Diencephalon (tissue), 1 donor: ENCODE data around the gene FAM167B. TPM values are rescaled to one million over a fixed set of nuclear protein-coding genes. Genes with fewer than 3 reads are reported as not detected.

Experiments used
- small RNA-seq: library from RNA; depleted of rRNA; stranded (forward); fragments of <200 nt; gene quantifications from one replicate; pipeline ENCODE3, GENCODE V24; 2014
- total RNA-seq: library from RNA; depleted of rRNA; stranded (reverse); fragments of >200 nt; gene quantifications from one replicate; pipeline ENCODE4 v1.2.3, GENCODE V29; 2014

The FAM167B gene
- 0.46 TPM for total RNA-seq

GRCh38 chr1:32246888-32247273 is at the start of gene FAM167B:
FAM167B (plus strand) TSS chr1:32247222; CDS start chr1:32247422, 200 bp downstream.

GRCh38 chr1:32200226-32201010 is 46.6 kb upstream of the FAM167B start, which contains the start of gene CCDC28B:
CCDC28B (plus strand) TSS chr1:32200595; CDS start chr1:32201936, 1,341 bp downstream.

GRCh38 chr1:32205401-32206370 is 41.3 kb upstream of the FAM167B start, which contains the start of gene IQCC:
IQCC (plus strand) TSS chr1:32205671; CDS start chr1:32205682, 11 bp downstream.

GRCh38 chr1:32208891-32209328 is 38.1 kb upstream of the FAM167B start, which contains the start of gene DCDC2B:
DCDC2B (plus strand) TSS chr1:32209089; CDS start chr1:32209094, 5 bp downstream.

GRCh38 chr1:32221980-32222755 is 24.9 kb upstream of the FAM167B start, which contains the start of the genes EIF3I and TMEM234:
EIF3I (plus strand) TSS chr1:32222407; CDS start chr1:32222442, 35 bp downstream.
TMEM234 (minus strand) TSS chr1:32222353; CDS start chr1:32222322, 31 bp downstream.

GRCh38 chr1:32250893-32251716 is 4.1 kb downstream of the FAM167B start, which contains the start of gene LCK:
LCK (plus strand) TSS chr1:32251265; CDS start chr1:32274330, 23,065 bp downstream.

GRCh38 chr1:32291708-32292538 is 44.9 kb downstream of the FAM167B start, which contains the start of gene HDAC1:
HDAC1 (plus strand) TSS chr1:32292083; CDS start chr1:32292170, 87 bp downstream.

Small RNAs within 50 kb of the gene (small RNA-seq; reads per million reads assigned to genes)
- gene RF00017 (not detected), gene RF00019 (not detected)

Other genes with a start within 250 kb of the FAM167B start
- 102 TPM for gene KHDRBS1, start 233.4 kb upstream of the FAM167B start, total RNA-seq
- gene TMEM39B, start 174.3 kb upstream of the FAM167B start, total RNA-seq: 7.2 TPM
- gene KPNA6, start 139.2 kb upstream of the FAM167B start, total RNA-seq: 36.2 TPM
- gene TXLNA, start 67.5 kb upstream of the FAM167B start, total RNA-seq: 26.3 TPM
- gene CCDC28B, start 46.6 kb upstream of the FAM167B start, total RNA-seq: 23.5 TPM
- 4.6 TPM for gene IQCC, start 41.6 kb upstream of the FAM167B start, total RNA-seq
- not detected for gene DCDC2B, start 38.1 kb upstream of the FAM167B start, total RNA-seq
- gene TMEM234, start 24.9 kb upstream of the FAM167B start, total RNA-seq: 14.8 TPM
- 107 TPM for gene EIF3I, start 24.8 kb upstream of the FAM167B start, total RNA-seq
- 0.23 TPM for gene LCK, start 4.0 kb downstream of the FAM167B start, total RNA-seq
- 27.0 TPM for gene HDAC1, start 44.9 kb downstream of the FAM167B start, total RNA-seq
- 264 TPM for gene MARCKSL1, start 89.0 kb downstream of the FAM167B start, total RNA-seq
- gene FAM229A, start 115.3 kb downstream of the FAM167B start, total RNA-seq: 2.3 TPM
- not detected for gene TSSK3, start 115.3 kb downstream of the FAM167B start, total RNA-seq
- 58.4 TPM for gene BSDC1, start 147.2 kb downstream of the FAM167B start, total RNA-seq
- 16.4 TPM for gene ZBTB8B, start 217.8 kb downstream of the FAM167B start, total RNA-seq